Keratinocyte (primary cell): ENCODE data around the gene ARHGAP45. TPM values are rescaled to one million over a fixed set of nuclear protein-coding genes. Genes with fewer than 3 reads are reported as not detected.
A peak's percentile ranks its signal among the peaks of the same experiment; 100 is the strongest.

ENCODE experiments used
- DNase-seq: peaks from one replicate; pipeline ENCODE4 v3.0.0-alpha.2; 2011; ENCODE audit warnings: low read depth, missing footprints, low spot score
- FAIRE-seq: peaks from 2 replicates; lab custom pipeline; 2011; peaks lifted over from hg19 to GRCh38; lab: Jason Lieb, UNC
- H2AFZ ChIP-seq: 2 replicates; pipeline ENCODE4 v1.6.0; 2012; ENCODE audit warnings: low read length, control low read depth, inconsistent platforms; ENCODE audit not compliant: control insufficient read depth
- H3K27ac ChIP-seq: 2 replicates; pipeline ENCODE4 v1.5.1; 2011; ENCODE audit warnings: low read length; ENCODE audit not compliant: control insufficient read depth, insufficient read depth
- H3K27me3 ChIP-seq: 3 replicates; pipeline ENCODE4 v1.6.0; 2011; ENCODE audit warnings: low read length; ENCODE audit not compliant: control insufficient read depth, insufficient read depth; ENCODE audit errors: extremely low read depth
- H3K36me3 ChIP-seq, 2 experiments: 2 replicates in 1 of 2; 3 replicates in 1 of 2; pipeline ENCODE4 v1.5.1; 2011; ENCODE audit warnings: low read length in 2 of 2, mild to moderate bottlenecking in 1 of 2; ENCODE audit not compliant: control insufficient read depth in 2 of 2, insufficient read depth in 2 of 2; ENCODE audit errors: extremely low read depth in 1 of 2
- H3K4me1 ChIP-seq: 3 replicates; pipeline ENCODE4 v1.5.1; 2011; ENCODE audit warnings: low read length; ENCODE audit not compliant: control insufficient read depth, insufficient read depth; ENCODE audit errors: extremely low read depth
- H3K4me2 ChIP-seq: 3 replicates; pipeline ENCODE4 v1.6.0; 2011; ENCODE audit warnings: low read depth, low read length; ENCODE audit not compliant: control insufficient read depth, insufficient read depth; ENCODE audit errors: extremely low read depth
- H3K4me3 ChIP-seq, 3 experiments: fragments of 200-600 bp in 1 of 3; sonication (generic) in 1 of 3; 2 replicates in 2 of 3; 3 replicates in 1 of 3; pipeline ENCODE4 v1.5.1; 2011 to 2016; ENCODE audit warnings: low read length in 3 of 3, mild to moderate bottlenecking in 3 of 3, control low read depth in 2 of 3, inconsistent platforms in 1 of 3, low read depth in 1 of 3, mixed read lengths in 1 of 3, mixed run types in 1 of 3, moderate library complexity in 1 of 3; ENCODE audit not compliant: control insufficient read depth in 2 of 3, insufficient read depth in 2 of 3; ENCODE audit errors: extremely low read depth in 1 of 3
- H3K79me2 ChIP-seq: 2 replicates; pipeline ENCODE4 v1.6.0; 2012; ENCODE audit warnings: low read length; ENCODE audit not compliant: control insufficient read depth, insufficient read depth
- H3K9ac ChIP-seq: 3 replicates; pipeline ENCODE4 v1.6.0; 2011; ENCODE audit warnings: low read length; ENCODE audit not compliant: control insufficient read depth, insufficient read depth; ENCODE audit errors: extremely low read depth
- H3K9me1 ChIP-seq: 3 replicates; pipeline ENCODE4 v1.6.0; 2011; ENCODE audit warnings: low read length; ENCODE audit not compliant: control insufficient read depth, insufficient read depth; ENCODE audit errors: extremely low read depth
- H3K9me3 ChIP-seq: 2 replicates; pipeline ENCODE4 v1.5.1; 2012; ENCODE audit warnings: low read depth, low read length; ENCODE audit not compliant: control insufficient read depth
- H4K20me1 ChIP-seq: 3 replicates; pipeline ENCODE4 v1.6.0; 2011; ENCODE audit warnings: low read length; ENCODE audit not compliant: control insufficient read depth, insufficient read depth; ENCODE audit errors: extremely low read depth
- CTCF ChIP-seq, 3 experiments: IDR thresholded peaks in 1 of 3; conservative IDR thresholded peaks in 1 of 3; optimal IDR thresholded peaks in 1 of 3; 2 replicates in 2 of 3; 3 replicates in 1 of 3; pipeline versions ENCODE3 to v1.5.1; 2011; ENCODE audit warnings: low read length in 3 of 3, mild to moderate bottlenecking in 3 of 3, moderate library complexity in 2 of 3, control low read depth in 1 of 3, inconsistent platforms in 1 of 3; ENCODE audit not compliant: insufficient read depth in 2 of 3; ENCODE audit errors: extremely low read depth in 1 of 3
- EZH2 ChIP-seq: IDR thresholded peaks from one replicate; pipeline ENCODE4 v1.6.1; 2012; ENCODE audit warnings: inconsistent platforms, mild to moderate bottlenecking, low read length, moderate library complexity
- dilution Hi-C: fragments of 300-500 bp; cut with MboI; formaldehyde crosslinking; loops from one replicate; pipeline ENCODE4 v1.7.0; 2020; ENCODE audit warnings: low sequenced_read_pairs; ENCODE audit not compliant: extremely low pct_ligation_motif_present
- polyA plus RNA-seq, 5 experiments: library from polyadenylated mRNA; depleted of rRNA in 3 of 5; stranded (reverse) in 3 of 5; stranded (forward) in 1 of 5; unstranded in 1 of 5; fragments of >200 nt; gene quantifications; 1 replicate in 1 of 5; 2 replicates in 3 of 5; 3 replicates in 1 of 5; pipeline versions ENCODE4 v1.2.1 to v1.2.3, GENCODE V29; 2011 to 2012; ENCODE audit warnings: missing spikeins in 2 of 5, low read depth in 1 of 5, low replicate concordance in 1 of 5

Gene ARHGAP45
- polyA plus RNA-seq, 1 donor (not counting 4 experiments of a cell fraction or from before 2014, with no cell fraction given): 0.56 TPM

- H3K36me3 ChIP-seq: peaks cover 15 to 19% of the 10 kb centered on the region in 2 experiments
- FAIRE-seq: no peak
These were observed 25.6 kb upstream of the ARHGAP45 start for GRCh38 chr19:1041272-1041834.

GRCh38 chr19:1041835-1042685, 24.9 kb upstream of the ARHGAP45 start:
- Histone ChIP-seq H3K4me3 (peak overlapping the region; percentile 57 to 75 (median 74)), H3K27ac (peak overlapping the region; percentile 78), H3K9me1 (no peaks in the 10 kb centered on the region), H3K9me3 (no peaks in the 10 kb centered on the region), H2AFZ (peak overlapping the region; percentile 77), H3K27me3 (no peaks in the 10 kb centered on the region), H3K4me2 (peak overlapping the region; percentile 96), H3K9ac (peak overlapping the region; percentile 74), H4K20me1 (peaks cover 3% of the 10 kb centered on the region), H3K4me1 (peaks cover 29% of the 10 kb centered on the region), H3K36me3 (peaks cover 15 to 17% of the 10 kb centered on the region in 2 experiments), H3K79me2 (peaks cover 2% of the 10 kb centered on the region)
- dilution Hi-C loops: no loop called here
- FAIRE-seq (no peak), DNase-seq (no peak)
- TF ChIP-seq CTCF (optimal IDR thresholded peaks at IDR 0.05 in 1 of 3, IDR thresholded peaks at IDR 0.05 in 1 of 3, conservative IDR thresholded peaks at IDR 0.05 in 1 of 3; ENCODE audit: extremely low read depth in 1 of 3, insufficient read depth in 2 of 3, low read length in 3 of 3): no peak
- TF ChIP-seq EZH2: no peak

More at GRCh38 chr19:1041272-1041834, 25.6 kb upstream of the ARHGAP45 start:
- H3K4me3 ChIP-seq: peak overlapping the region; percentile 36 to 80 (median 75)
- dilution Hi-C loops: no loop called here
- H3K27me3 ChIP-seq: no peaks in the 10 kb centered on the region
- TF ChIP-seq EZH2 (no peak), CTCF (optimal IDR thresholded peaks at IDR 0.05 in 1 of 3, IDR thresholded peaks at IDR 0.05 in 1 of 3, conservative IDR thresholded peaks at IDR 0.05 in 1 of 3; ENCODE audit: extremely low read depth in 1 of 3, insufficient read depth in 2 of 3, low read length in 3 of 3) (no peak)
- H3K4me2 ChIP-seq: peak overlapping the region; percentile 96
- DNase-seq: no peak
- peaks cover 2% of the 10 kb centered on the region for H3K79me2 ChIP-seq
- peaks cover 4% of the 10 kb centered on the region for H4K20me1 ChIP-seq
- H3K9ac ChIP-seq: peak overlapping the region; percentile 24
- H3K9me3 ChIP-seq: no peaks in the 10 kb centered on the region
- H3K4me1 ChIP-seq: peaks cover 29% of the 10 kb centered on the region
- H3K9me1 ChIP-seq: no peaks in the 10 kb centered on the region
- H3K27ac ChIP-seq: no peak overlapping the region
- H2AFZ ChIP-seq: no peak overlapping the region
